Measurements from ENCODE around the gene PLRG1.

PLRG1 gene

GRCh38 chr4:154506253-154506652 lies 43.9 kb downstream of the PLRG1 start:
- H3K27ac ChIP-seq, result no peak overlapping the region
- peak; percentile 52 for TF ChIP-seq CTCF (IDR thresholded peaks at IDR 0.05; ENCODE audit: low read depth, low read length)
- no peak for DNase-seq
- peaks cover 13% of the 10 kb centered on the region for H3K27me3 ChIP-seq (ENCODE audit: insufficient read depth, low read depth, severe bottlenecking)
- H3K9me3 ChIP-seq (ENCODE audit: severe bottlenecking), result no peaks in the 10 kb centered on the region
- no peak overlapping the region for H3K4me3 ChIP-seq (ENCODE audit: low read depth, low read length)
- no peaks in the 10 kb centered on the region for H3K36me3 ChIP-seq

GRCh38 chr4:154503598-154503997 lies 46.6 kb downstream of the PLRG1 start:
- Histone ChIP-seq H3K9me3 (ENCODE audit: severe bottlenecking) (no peaks in the 10 kb centered on the region), H3K27me3 (ENCODE audit: insufficient read depth, low read depth, severe bottlenecking) (peaks cover 13% of the 10 kb centered on the region), H3K36me3 (no peaks in the 10 kb centered on the region), H3K4me3 (ENCODE audit: low read depth, low read length) (no peak overlapping the region), H3K27ac (no peak overlapping the region)
- peak; percentile 39 for TF ChIP-seq CTCF (IDR thresholded peaks at IDR 0.05; ENCODE audit: low read depth, low read length)
- no peak for DNase-seq

GRCh38 chr4:154502111-154502510 lies 48.1 kb downstream of the PLRG1 start:
- H3K36me3 ChIP-seq, result no peaks in the 10 kb centered on the region
- peaks cover 11% of the 10 kb centered on the region for H3K27me3 ChIP-seq (ENCODE audit: insufficient read depth, low read depth, severe bottlenecking)
- peak; percentile 45 for DNase-seq
- TF ChIP-seq CTCF (IDR thresholded peaks at IDR 0.05; ENCODE audit: low read depth, low read length), result no peak
- H3K9me3 ChIP-seq (ENCODE audit: severe bottlenecking), result no peaks in the 10 kb centered on the region
- no peak overlapping the region for H3K27ac ChIP-seq
- H3K4me3 ChIP-seq (ENCODE audit: low read depth, low read length), result no peak overlapping the region

GRCh38 chr4:154497889-154498288 lies 52.3 kb downstream of the PLRG1 start:
- Histone ChIP-seq H3K36me3 (no peaks in the 10 kb centered on the region), H3K27me3 (ENCODE audit: insufficient read depth, low read depth, severe bottlenecking) (no peaks in the 10 kb centered on the region), H3K27ac (no peak overlapping the region), H3K4me3 (ENCODE audit: low read depth, low read length) (no peak overlapping the region), H3K9me3 (ENCODE audit: severe bottlenecking) (no peaks in the 10 kb centered on the region)
- no peak for TF ChIP-seq CTCF (IDR thresholded peaks at IDR 0.05; ENCODE audit: low read depth, low read length)
- DNase-seq, result no peak

GRCh38 chr4:154495867-154496266 lies 54.3 kb downstream of the PLRG1 start:
- no peak for DNase-seq
- Histone ChIP-seq H3K4me3 (ENCODE audit: low read depth, low read length) (no peak overlapping the region), H3K27me3 (ENCODE audit: insufficient read depth, low read depth, severe bottlenecking) (peaks cover 14% of the 10 kb centered on the region), H3K36me3 (no peaks in the 10 kb centered on the region), H3K27ac (no peak overlapping the region), H3K9me3 (ENCODE audit: severe bottlenecking) (no peaks in the 10 kb centered on the region)
- TF ChIP-seq CTCF (IDR thresholded peaks at IDR 0.05; ENCODE audit: low read depth, low read length), result no peak

- peaks cover 16% of the 10 kb centered on the region for H3K9me3 ChIP-seq (ENCODE audit: severe bottlenecking)
- peaks cover 23% of the 10 kb centered on the region for H3K27me3 ChIP-seq (ENCODE audit: insufficient read depth, low read depth, severe bottlenecking)
- H3K27ac ChIP-seq, result no peak overlapping the region
- no peaks in the 10 kb centered on the region for H3K36me3 ChIP-seq
- DNase-seq, result no peak
- peak overlapping the region; percentile 45; the same call in 1 of the 2 replicates for H3K4me3 ChIP-seq (ENCODE audit: low read depth, low read length)
- no peak for TF ChIP-seq CTCF (IDR thresholded peaks at IDR 0.05; ENCODE audit: low read depth, low read length)
These were observed 57.9 kb downstream of the PLRG1 start for GRCh38 chr4:154492288-154492687.
